GM19239 (cell line): ENCODE data around the gene MCHR1.
"Not testable (repeated sequence)": the region's sequence is repeated elsewhere in the genome, so short reads cannot be mapped to it uniquely, and the experiment has no call there.

Experiments used
- DNase-seq: peaks from one replicate; pipeline ENCODE4 v3.0.0; 2011; ENCODE audit warnings: low spot score; ENCODE audit not compliant: insufficient read length
- FAIRE-seq: peaks from 2 replicates; lab custom pipeline; 2011; peaks lifted over from hg19 to GRCh38; lab: Jason Lieb, UNC

MCHR1 gene

GRCh38 chr22:40681451-40681850 lies 2.2 kb downstream of the MCHR1 start:
- FAIRE-seq: no peak
- no peak for DNase-seq

DNA sequence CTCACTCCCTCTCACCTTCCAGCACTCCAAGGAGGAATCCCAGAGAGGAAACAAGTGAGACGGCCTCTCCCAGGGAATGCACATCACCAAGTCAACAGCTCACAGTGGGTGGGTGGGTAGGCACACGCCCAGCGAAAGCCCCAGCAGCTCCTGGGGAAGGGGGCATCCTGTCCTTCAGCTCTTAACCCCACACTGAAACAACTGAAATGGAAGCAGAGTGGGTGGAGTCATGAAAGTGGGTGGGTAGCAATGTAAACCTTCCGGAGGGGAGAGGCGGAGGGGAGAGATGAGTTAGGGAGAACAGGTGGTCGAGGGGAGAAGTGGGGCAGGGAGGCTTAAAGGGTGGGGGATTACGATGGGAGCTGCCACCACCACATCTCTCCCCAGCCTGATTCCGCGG lies 5.4 kb downstream of the MCHR1 start:
- DNase-seq (no peak), FAIRE-seq (no peak)

- DNase-seq (no peak), FAIRE-seq (no peak)
These were observed 6.1 kb downstream of the MCHR1 start for GRCh38 chr22:40685406-40685805.

DNA sequence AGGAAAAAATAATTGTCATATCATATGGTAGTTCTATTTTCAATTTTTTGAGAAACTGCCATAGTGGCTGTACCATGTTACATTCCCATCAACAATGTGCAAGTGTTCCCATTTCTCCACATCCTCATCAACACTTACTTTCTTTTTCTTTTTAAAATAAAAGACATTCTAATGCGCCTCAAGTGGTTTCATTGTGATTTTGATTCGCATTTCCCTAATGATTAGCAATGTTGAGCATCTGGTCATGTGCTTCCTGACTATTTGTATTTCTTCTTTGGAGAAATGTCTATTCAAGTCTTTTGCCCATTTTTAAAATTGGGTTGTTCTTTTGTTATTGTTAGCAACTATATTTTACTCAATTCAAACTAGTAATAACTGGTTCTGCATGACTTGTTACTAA lies 8.4 kb downstream of the MCHR1 start:
- FAIRE-seq (no peak), DNase-seq (no peak)

DNA sequence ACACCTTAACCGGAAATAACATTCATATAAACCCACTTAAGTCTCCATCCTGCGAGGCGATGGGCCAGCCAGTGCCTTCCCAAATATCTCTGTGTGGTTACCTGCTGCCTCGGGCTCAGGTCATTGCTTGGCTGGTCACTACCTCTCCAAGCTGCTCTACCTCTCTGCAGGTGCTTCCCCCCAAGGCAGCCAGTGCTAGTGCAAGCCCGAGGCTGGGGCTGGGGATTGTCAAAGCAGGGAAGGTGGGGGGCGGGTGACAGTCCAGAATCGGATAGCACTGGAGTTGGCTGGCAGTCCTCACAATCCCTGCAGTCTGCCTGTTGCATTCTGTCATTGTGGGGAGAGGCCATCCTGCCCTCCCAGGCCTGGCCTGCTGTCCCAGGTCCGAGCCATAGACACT lies 11.1 kb downstream of the MCHR1 start:
- FAIRE-seq: no peak
- no peak for DNase-seq

- DNase-seq: no peak
- FAIRE-seq: no peak
These were observed 12.2 kb downstream of the MCHR1 start for GRCh38 chr22:40691532-40691931.

DNA sequence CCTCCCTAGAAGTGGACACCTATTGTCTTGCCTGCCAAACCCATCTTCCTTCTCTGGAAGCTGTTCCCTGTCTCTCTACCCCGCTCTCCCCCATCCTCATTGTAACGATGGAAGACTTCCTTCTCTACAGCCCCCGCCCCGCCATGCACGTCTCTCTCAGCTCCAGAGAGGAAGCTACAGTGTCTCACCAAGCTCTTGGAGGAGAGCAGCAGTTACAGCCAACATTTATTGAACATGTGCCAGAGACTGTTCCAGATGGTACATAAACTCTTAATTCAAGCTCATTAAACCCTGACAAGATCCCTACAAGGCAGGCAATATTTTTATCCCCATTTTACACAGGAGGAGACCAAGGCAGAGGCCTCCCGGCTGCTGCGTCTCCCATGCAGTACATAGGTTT lies 15.1 kb downstream of the MCHR1 start:
- no peak for FAIRE-seq
- DNase-seq: no peak

- FAIRE-seq: no peak
- no peak for DNase-seq
These were observed 22.0 kb downstream of the MCHR1 start for GRCh38 chr22:40701274-40701673.

DNA sequence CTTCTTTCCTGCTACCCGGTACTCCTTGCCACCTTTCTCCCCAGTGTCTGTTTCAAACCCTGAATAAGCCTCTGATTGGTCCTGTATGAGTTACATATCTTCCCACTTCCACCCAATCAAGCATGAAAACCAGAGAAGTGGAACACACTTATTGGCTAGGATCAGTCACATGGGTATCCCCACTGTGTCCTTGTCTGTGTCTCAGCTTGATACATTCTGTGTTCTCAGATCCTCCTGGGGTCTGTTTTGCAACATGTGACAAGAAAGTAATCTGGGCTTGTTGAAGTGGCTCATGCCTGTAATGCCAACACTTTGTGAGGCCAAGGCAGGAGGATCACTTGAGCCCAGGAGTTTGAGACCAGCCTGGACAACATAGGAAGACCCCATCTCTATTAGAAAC lies 23.9 kb downstream of the MCHR1 start:
- FAIRE-seq (peak; percentile 51), DNase-seq (no peak)

- DNase-seq (no peak), FAIRE-seq (no peak)
These were observed 24.5 kb downstream of the MCHR1 start for GRCh38 chr22:40703736-40704135.

- no peak for DNase-seq
- FAIRE-seq: no peak
These were observed 26.8 kb downstream of the MCHR1 start for GRCh38 chr22:40705918-40706682.

GRCh38 chr22:40707154-40707553 lies 27.9 kb downstream of the MCHR1 start:
- no peak for DNase-seq
- FAIRE-seq: no peak

- no peak for DNase-seq
- FAIRE-seq: no peak
These were observed 28.9 kb downstream of the MCHR1 start for GRCh38 chr22:40708177-40708576.

- no peak for DNase-seq
- no peak for FAIRE-seq
These were observed 30.6 kb downstream of the MCHR1 start for GRCh38 chr22:40709752-40710413.

GRCh38 chr22:40712311-40712710 lies 33.0 kb downstream of the MCHR1 start:
- no peak for DNase-seq
- no peak for FAIRE-seq

DNA sequence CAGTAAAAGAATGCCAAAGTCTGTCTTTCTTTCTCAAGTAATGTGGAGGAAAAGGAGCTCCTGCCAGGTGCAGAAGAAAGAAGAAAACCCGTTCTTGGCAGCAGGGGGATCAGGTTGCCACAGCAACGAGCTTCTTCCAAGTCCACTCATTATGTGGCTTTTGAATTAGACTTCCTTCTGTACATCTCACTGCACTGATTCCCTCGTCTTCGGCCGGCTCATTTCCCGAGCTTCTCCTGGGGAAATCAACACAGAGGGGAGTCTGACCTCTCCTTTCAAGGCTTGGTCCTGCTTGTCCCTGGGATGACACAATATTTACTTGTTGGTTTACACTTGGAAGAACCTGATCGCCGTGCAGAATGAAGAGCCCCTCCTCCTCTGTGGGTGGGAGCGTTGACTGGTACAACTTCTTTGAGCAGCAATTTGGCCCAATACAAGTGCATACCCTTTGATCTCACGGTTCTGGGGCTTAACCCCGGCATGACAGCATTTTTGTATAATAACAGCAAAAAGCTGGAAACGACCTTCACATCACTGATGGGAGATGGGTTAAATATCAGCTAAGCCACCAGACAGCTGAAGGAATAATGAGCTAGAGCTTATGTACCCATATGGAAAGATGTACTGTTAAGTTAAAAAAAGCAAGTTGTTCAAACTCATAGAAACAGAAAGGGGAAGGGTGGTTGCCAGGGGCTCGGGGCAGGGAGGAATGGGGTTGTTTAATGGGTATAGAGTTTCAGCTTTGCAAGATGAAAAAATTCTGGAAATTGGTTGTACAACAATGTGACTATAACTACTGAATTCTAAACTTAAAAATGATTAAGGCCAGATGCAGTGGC lies 35.4 kb downstream of the MCHR1 start:
- FAIRE-seq: no peak

DNA sequence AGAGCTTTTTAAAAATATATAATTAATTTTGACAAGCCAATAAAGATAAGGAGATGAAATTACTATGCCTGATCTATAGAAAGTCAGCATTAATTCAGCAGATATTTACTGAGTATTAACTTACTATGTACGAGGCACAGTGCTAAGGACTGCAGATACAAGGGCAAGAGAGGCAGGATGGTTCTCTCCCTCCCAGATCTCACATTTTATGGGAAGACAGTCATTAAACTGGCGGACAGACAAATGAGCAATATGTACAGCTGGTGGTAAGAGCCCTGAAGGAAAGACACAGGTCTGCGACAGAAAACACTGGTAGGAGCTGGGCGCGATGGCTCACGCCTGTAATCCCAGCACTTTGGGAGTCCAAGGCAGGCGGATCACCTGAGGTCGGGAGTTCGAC lies 36.8 kb downstream of the MCHR1 start:
- FAIRE-seq (no peak), DNase-seq (no peak)

More for the DNA sequence above, 35.4 kb downstream of the MCHR1 start:
- DNase-seq: no peak

DNA sequence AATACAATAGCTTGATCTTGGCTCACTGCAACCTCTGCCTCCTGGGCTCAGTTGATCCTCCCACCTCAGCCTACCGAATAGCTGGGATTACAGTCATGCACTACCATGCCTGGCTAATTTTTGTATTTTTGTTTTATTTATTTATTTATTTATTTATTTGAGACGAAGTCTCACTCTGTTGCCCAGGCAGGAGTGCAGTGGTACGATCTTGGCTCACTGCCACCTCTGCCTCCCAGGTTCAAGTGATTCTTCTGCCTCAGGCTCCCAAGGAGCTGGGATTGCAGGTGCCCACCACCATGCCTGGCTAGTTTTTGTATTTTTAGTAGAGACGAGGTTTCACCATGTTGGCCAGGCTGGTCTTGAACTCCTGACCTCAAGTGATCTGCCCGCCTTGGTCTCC lies 38.4 kb downstream of the MCHR1 start:
- DNase-seq, FAIRE-seq: not testable (repeated sequence)

DNA sequence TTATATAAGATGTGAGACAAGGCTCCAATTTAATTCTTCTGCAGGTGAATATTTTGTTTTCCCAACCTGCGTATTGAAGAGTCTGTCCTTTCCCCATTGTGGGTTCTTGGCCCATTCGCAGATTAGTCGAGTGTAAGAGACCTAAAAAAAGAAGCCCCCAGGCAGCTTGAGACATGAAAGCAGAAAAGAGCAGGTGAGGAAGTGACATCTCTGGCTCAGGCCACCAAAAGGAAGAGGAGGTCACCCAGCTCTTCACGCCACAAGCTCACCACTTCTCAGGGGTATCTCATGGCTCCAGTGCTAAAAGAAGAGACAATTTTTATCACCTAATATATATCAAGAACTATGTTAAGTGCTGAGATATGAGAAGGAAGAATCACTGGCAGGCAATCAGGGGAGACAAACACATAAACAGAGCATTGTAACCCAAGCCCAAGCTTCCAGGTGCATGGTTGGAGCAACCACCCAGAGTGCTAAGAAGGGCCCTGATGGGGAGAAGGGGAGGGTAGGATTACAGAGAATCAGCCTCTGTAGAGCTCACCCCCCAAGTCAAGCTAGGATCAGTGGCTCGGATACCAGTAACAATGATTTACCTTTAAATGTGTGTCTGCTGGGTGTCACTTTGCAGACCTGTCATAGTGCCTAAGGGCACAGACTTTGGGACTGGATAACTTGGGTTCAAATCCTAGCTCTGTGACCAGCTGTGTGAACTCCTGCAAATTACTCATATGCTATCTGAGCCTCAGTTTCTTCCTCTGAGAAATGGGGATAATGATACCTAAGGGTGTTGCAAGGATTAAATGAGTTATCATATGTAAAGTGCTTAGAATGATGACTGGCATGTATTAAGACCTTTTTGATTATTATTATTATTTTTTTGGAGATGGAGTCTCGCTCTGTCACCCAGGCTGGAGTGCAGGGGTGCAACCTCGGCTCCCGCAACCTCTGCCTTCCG lies 39.2 kb downstream of the MCHR1 start:
- DNase-seq (no peak), FAIRE-seq (no peak)

DNA sequence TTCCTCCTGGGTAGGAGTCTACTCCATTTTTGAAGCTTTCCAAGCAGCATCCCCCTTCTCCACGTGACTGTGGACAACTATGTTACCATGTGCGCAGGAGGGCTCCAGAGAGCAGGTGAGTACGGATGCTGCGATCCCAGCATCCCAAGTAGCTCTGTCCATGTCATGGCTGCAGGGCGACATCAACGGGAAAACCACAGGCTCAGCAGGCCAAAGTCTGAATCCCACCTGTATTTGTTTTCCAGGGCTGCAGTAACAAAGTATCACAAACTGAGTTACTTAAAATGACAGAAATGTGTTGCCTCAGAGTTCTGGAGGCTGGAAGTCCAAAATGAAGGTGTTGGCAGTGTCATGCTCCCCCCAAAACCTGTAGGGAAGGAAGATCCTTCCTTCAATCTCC lies 40.3 kb downstream of the MCHR1 start:
- DNase-seq: no peak
- FAIRE-seq: no peak
